GM18517 (cell line): ENCODE data around the gene MED23.
"Not testable (repeated sequence)": the region's sequence is repeated elsewhere in the genome, so short reads cannot be mapped to it uniquely, and the experiment has no call there.

Experiments
- ATAC-seq: cut with Tn5 transposase; IDR thresholded peaks from one replicate; pipeline ENCODE4 v1.9.1; 2021; ENCODE audit warnings: mild to moderate bottlenecking, moderate library complexity; ENCODE audit not compliant: unreplicated experiment

Gene MED23

GRCh38 chr6:131586543-131586942, 41.5 kb downstream of the MED23 start:
- ATAC-seq, result no peak

GRCh38 chr6:131581523-131581922, 46.5 kb downstream of the MED23 start:
- no peak for ATAC-seq

- no peak for ATAC-seq
Observed at GRCh38 chr6:131575834-131576478, 52.1 kb downstream of the MED23 start.

- ATAC-seq, result no peak
Observed at GRCh38 chr6:131574686-131575085, 53.4 kb downstream of the MED23 start.

- ATAC-seq, result no peak
Observed at GRCh38 chr6:131574133-131574532, 53.9 kb downstream of the MED23 start.

- no peak for ATAC-seq
Observed at GRCh38 chr6:131572686-131573415, 55.2 kb downstream of the MED23 start, which contains the start of gene ARG1. Gene ARG1, plus strand, starts transcription at chr6:131573226. Its CDS starts 57 bp downstream, at chr6:131573283.

GRCh38 chr6:131568726-131569125, 59.3 kb downstream of the MED23 start:
- ATAC-seq, result no peak

- ATAC-seq, result no peak
Observed at GRCh38 chr6:131565056-131565455, 63.0 kb downstream of the MED23 start.

GRCh38 chr6:131561925-131562707, 65.9 kb downstream of the MED23 start:
- no peak for ATAC-seq

GRCh38 chr6:131558922-131559321, 69.1 kb downstream of the MED23 start:
- ATAC-seq, result no peak

GRCh38 chr6:131555992-131556391, 72.0 kb downstream of the MED23 start:
- ATAC-seq, result no peak

GRCh38 chr6:131552572-131552971, 75.5 kb downstream of the MED23 start:
- no peak for ATAC-seq

GRCh38 chr6:131551902-131552301, 76.1 kb downstream of the MED23 start:
- no peak for ATAC-seq

GRCh38 chr6:131549811-131550210, 78.2 kb downstream of the MED23 start:
- no peak for ATAC-seq

- ATAC-seq, result no peak
Observed at GRCh38 chr6:131548441-131548840, 79.6 kb downstream of the MED23 start.

- no peak for ATAC-seq
Observed at GRCh38 chr6:131547488-131547887, 80.6 kb downstream of the MED23 start.

- ATAC-seq, result no peak
Observed at GRCh38 chr6:131545317-131545716, 82.7 kb downstream of the MED23 start.

GRCh38 chr6:131538615-131539014, 89.4 kb downstream of the MED23 start:
- ATAC-seq, result not testable (repeated sequence)

GRCh38 chr6:131532580-131533039, 95.4 kb downstream of the MED23 start:
- no peak for ATAC-seq

- ATAC-seq, result not testable (repeated sequence)
Observed at GRCh38 chr6:131531681-131532080, 96.4 kb downstream of the MED23 start.

- not testable (repeated sequence) for ATAC-seq
Observed at GRCh38 chr6:131530936-131531335, 97.1 kb downstream of the MED23 start.
